ENCODE data around the gene COL18A1.

- TF ChIP-seq, protein P1, sequence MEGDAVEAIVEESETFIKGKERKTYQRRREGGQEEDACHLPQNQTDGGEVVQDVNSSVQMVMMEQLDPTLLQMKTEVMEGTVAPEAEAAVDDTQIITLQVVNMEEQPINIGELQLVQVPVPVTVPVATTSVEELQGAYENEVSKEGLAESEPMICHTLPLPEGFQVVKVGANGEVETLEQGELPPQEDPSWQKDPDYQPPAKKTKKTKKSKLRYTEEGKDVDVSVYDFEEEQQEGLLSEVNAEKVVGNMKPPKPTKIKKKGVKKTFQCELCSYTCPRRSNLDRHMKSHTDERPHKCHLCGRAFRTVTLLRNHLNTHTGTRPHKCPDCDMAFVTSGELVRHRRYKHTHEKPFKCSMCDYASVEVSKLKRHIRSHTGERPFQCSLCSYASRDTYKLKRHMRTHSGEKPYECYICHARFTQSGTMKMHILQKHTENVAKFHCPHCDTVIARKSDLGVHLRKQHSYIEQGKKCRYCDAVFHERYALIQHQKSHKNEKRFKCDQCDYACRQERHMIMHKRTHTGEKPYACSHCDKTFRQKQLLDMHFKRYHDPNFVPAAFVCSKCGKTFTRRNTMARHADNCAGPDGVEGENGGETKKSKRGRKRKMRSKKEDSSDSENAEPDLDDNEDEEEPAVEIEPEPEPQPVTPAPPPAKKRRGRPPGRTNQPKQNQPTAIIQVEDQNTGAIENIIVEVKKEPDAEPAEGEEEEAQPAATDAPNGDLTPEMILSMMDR (IDR thresholded peaks at IDR 0.05; ENCODE audit: control extremely low read depth in 1 of 3, insufficient read depth in 1 of 3, low read depth in 1 of 3, low read length in 3 of 3), result no peak
- TF ChIP-seq CEBPB (IDR thresholded peaks at IDR 0.05; ENCODE audit: low read depth, low read length), result no peak
- TF ChIP-seq EZH2 (IDR thresholded peaks at IDR 0.05; ENCODE audit: low read depth, low read length, severe bottlenecking), result no peak
- no peak for TF ChIP-seq NANOG (IDR thresholded peaks at IDR 0.05; ENCODE audit: insufficient read depth, low read depth, low read length, poor library complexity, severe bottlenecking)
- TF ChIP-seq POLR2A (IDR thresholded peaks at IDR 0.05; ENCODE audit: control extremely low read depth in 1 of 2, low read depth in 2 of 2, low read length in 2 of 2), result no peak
- TF ChIP-seq HDAC6 (IDR thresholded peaks at IDR 0.05; ENCODE audit: low read depth, low read length), result no peak
- TF ChIP-seq MAX (IDR thresholded peaks at IDR 0.05), result no peak
- no peak for TF ChIP-seq TBP (IDR thresholded peaks at IDR 0.05; ENCODE audit: low read depth, low read length)
Measured at GRCh38 chr21:45472445-45473365, 67.7 kb downstream of the COL18A1 start.

Data from H1 (cell line).